GM21515 (cell line): ENCODE data around the gene RIPPLY2.
A peak's percentile ranks its signal among the peaks of the same experiment; 100 is the strongest.
"Not testable (repeated sequence)": the region's sequence is repeated elsewhere in the genome, so short reads cannot be mapped to it uniquely, and the experiment has no call there.

Experiments used
- ATAC-seq: cut with Tn5 transposase; IDR thresholded peaks from one replicate; pipeline ENCODE4 v1.9.1; 2021; ENCODE audit not compliant: unreplicated experiment

RIPPLY2 gene

GRCh38 chr6:83853178-83854000 lies at the start of gene RIPPLY2:
Gene RIPPLY2, plus strand, starts transcription at chr6:83853360. Its CDS starts 57 bp downstream, at chr6:83853417.
- no peak for ATAC-seq

DNA sequence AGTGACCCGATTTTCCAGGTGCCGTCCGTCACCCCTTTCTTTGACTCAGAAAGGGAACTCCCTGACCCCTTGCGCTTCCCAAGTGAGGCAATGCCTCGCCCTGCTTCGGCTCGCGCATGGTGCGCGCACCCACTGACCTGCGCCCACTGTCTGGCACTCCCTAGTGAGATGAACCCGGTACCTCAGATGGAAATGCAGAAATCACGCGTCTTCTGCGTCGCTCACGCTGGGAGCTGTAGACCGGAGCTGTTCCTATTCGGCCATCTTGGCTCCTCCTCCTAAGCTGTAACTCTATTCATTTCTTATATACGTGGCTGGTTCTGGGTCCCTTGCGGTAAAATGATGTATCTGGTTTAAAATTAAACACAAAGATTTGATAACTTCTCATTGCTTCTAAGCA lies 49.7 kb upstream of the RIPPLY2 start:
- not testable (repeated sequence) for ATAC-seq

DNA sequence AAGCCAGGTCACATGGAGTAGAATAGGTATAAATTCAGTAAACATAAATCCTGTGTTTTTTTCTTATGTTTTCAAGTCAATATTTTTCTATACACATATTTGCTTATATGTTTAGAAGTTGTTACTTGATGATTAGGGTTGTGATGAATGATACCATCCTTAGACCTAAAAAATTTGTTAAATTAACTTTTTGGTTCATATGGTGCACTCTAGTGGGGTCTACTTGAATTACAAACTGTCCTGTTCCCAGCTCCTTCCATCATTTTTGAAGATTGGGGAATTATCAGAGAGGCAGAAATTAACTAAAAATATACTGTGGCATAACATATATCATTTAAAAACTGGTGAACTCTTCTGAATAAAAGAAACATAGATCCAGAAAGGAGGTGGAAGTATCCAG lies 48.3 kb upstream of the RIPPLY2 start:
- no peak for ATAC-seq

DNA sequence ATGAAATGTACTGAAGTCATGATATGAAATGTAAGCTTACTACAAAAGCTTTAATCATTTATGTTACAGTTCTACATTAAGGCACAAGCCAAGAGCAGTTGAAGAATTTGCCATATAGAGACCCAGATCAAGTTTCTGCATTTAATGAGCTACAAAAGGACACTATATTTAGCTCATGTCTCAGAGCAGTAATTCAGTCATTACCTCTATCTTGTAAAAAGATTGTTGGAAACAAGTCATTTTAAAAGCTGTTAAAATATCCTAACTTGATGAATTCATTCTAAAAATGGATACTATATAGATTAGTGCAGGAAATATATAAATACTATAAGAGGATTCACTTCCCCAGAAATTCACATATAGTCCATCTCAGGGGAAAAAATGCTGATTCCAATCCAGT lies 45.2 kb upstream of the RIPPLY2 start:
- ATAC-seq, result no peak

GRCh38 chr6:83808926-83809325 lies 44.2 kb upstream of the RIPPLY2 start:
- no peak for ATAC-seq

- no peak for ATAC-seq
Measured at GRCh38 chr6:83812595-83812994, 40.6 kb upstream of the RIPPLY2 start.

DNA sequence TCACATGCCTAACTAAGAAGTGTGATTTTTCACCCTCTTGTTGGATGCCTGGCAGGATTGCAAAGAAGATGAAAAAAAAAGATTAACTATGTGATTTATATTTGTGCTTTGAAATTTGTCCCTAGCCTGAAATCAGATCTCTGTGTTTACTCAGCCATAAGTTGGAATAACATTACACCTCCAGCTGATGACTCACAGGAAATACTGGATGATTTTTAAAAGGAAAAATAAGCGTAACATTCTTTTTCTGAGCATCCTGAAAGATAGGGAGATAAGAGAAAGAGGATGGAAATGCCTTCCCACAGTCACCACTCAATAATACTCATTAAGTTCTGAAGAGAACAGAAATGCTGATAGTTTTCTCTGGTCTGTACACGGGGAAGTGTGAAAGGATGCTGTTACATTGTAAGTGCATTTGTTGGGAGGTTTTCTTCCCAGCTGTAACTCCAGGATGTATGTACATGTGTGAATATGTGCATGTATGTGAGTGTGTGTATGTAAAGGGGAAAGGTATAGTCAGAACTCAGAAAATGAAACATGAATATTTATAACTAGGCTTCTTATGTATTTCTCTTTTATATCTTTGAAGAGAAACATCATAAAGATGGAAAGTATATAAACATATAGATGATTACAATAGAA lies 37.4 kb upstream of the RIPPLY2 start:
- no peak for ATAC-seq

DNA sequence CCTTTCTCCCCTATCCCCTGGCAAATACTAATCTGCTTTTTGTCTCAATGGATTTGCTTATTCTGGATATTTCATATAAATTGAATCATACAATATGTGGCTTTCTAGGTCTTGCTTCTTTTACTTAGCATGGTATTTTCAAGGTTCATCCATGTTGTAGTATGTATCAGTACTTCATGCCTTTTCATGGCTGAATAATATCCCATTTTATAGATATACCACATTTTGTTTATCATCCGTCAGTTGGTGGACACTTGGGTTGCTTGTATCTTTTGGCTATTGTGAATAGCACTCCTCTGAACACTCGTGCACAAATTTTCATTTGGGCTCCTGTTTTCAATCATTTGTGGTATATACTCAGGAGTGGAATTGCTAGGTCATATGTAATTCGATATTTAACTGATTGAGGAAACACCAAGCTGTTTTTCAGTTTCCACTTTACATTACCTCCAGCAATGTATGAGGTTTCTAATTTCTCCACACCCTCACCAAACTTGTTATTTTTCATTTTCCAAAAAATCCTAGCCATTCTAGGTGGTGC lies 30.5 kb upstream of the RIPPLY2 start:
- ATAC-seq, result no peak

DNA sequence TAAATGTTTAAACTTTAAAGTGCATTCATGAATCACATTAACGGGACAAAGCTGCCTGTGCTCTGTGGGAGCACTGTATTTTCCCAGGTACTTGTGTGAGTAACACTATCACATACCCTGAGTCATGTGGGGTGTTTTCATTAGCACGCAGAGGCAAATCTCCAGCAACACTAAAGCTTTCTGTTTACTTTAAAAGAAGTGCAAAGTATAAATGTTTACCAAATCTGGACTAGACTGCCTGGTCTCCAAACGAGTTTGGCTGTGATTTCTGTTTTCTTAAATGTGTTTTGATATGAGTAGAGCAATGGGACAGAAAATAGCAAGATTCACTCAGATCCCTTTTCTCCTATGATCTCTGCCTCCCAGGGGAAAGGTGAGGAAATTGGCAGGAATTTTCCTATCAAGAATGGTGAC lies 28.8 kb upstream of the RIPPLY2 start:
- no peak for ATAC-seq

DNA sequence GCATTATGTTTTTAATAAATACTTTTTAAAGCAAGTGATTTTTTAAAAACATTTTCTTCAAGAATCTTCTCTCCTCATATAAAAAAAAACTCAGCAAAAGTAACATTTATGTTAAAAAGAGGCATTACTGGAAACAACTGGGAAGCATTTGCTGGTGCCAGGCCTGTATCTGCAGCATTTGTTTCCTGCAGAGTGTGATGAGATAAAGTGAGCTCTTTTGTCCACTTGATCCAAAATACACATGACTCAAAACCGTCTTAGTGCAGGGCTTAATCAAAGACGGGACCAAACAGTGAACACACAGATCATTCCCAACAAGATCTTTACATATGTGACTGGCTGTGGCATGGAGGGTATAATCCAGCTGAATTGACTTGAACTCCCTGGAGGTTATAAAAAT lies 28.3 kb upstream of the RIPPLY2 start:
- no peak for ATAC-seq

GRCh38 chr6:83827050-83827449 lies 26.1 kb upstream of the RIPPLY2 start:
- no peak for ATAC-seq

- no peak for ATAC-seq
Measured at GRCh38 chr6:83838727-83839126, 14.4 kb upstream of the RIPPLY2 start.

DNA sequence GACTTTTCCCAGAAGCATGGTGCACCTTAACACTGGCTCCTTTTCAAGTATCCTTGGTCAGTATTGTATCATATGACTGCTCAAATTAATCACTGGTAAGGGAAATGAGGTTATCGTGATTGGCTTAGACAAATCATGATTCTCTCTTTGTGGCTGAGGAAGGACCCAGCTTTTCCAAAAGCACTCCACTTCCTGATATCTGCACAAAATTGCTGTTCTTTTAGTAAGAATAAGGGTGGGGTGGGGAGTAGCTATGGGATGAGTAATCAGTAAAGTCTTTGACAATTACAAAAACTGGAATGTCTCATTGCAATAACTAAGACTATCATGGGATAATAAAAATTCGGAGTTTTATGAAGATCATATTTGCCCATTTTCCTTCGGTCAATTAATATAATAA lies 9.0 kb upstream of the RIPPLY2 start:
- no peak for ATAC-seq

DNA sequence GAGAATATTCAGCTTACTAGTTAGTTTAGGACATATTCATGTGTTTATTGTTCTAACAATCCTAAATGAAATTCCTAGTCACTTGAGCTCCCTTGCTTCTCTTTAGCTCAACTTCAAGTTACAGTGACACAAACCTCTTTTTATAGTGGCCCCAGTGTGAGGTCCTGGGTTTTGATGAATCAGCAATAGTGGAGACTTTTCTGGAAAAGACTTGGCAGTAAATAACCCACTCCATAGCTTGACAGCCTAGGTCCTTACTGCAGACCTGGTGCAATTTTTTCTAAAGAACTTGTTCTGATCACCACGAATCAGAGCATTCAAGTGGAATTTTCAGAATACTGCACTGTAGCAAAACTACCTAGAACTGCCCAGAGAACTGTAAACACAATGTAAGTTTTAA lies 6.9 kb upstream of the RIPPLY2 start:
- no peak for ATAC-seq

DNA sequence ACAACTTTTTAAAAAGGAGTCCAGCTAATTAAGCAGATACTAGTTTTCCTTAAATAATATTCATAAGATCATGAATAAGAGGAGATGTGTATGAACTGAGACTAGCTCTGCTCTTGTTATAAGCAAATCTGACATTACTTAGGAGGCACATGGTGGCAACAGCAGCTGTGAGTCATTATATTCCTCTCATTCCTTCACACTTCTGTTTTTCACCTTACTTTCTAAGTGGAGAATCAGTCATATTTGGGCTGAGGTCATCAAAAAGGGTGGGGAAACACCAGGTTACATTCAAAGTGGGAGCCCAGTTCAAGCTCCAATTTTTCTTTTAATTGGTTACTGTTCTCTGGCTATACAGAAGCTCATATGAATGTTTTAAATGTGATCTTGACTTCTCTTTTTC lies 6.0 kb upstream of the RIPPLY2 start:
- peak; percentile 80 for ATAC-seq

- ATAC-seq, result no peak
Measured at GRCh38 chr6:83849127-83849526, 4.0 kb upstream of the RIPPLY2 start.

DNA sequence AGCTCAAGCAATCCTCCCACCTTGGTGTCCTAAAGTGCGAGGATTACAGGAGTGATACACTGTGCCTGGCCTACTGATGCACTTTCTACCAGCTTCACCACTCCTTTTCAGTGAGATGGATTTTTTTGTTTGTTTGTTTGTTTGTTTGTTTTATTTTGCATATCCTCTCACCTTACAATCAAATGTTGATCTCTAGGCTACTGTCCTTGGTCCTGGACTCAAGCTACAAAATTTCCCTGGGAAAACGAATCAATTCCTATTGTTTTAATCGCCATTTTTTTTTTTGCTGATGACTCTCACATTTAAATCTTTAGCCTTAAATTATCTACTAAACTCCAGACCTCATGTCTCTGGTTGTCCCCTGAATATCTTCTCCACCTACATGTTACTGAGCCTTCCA lies 3.5 kb upstream of the RIPPLY2 start:
- no peak for ATAC-seq

DNA sequence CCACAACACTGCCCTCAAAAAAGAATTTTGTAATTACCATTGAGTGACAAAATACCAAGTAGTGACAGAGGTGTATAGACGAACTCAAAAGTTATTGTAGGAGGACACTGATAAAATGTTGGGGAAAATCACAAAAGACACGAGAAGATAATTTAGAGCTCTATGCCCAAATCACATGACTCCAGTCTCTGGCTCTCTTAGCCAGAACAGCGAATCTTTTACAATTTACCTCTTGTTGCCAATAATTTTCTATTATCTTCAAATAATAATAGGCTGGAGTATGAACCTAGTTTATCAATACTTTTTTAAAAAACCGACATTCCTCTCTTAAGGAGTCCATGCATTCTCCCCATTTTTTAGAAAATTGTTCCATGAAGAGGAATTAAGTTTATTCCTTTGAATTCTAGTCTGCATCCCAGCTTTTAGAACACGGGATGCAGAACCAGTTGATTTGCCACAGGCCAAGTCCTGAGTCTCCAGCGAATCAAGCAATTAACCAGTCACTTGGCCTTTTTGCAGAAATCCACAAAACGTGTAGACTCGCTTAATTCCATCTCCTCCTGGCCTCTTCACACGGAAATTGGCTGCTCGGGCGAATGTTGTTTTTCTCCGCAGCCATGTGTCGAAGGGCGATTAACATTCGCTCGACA lies 507 bp upstream of the RIPPLY2 start:
- ATAC-seq, result no peak

GRCh38 chr6:83854001-83854501 lies 891 bp downstream of the RIPPLY2 start:
- no peak for ATAC-seq

GRCh38 chr6:83854766-83855165 lies 1.6 kb downstream of the RIPPLY2 start:
- no peak for ATAC-seq
